ENCODE measurements around the gene ANTXR1. TPM values are rescaled to one million over a fixed set of nuclear protein-coding genes. Genes with fewer than 3 reads are reported as not detected.

The ANTXR1 gene
- total RNA-seq, 4 donors from 2014 or later, result 53.7 to 69.0 (median 59.3) TPM

GRCh38 chr2:69017835-69018234 is 4.9 kb downstream of the ANTXR1 start:
- DNase-seq (ENCODE audit: low spot score in 2 of 2), result no peak
- 66 to 79% methylated on average over 3 of the region's 3 CpGs for WGBS, 2 donors
- TF ChIP-seq CTCF (IDR thresholded peaks at IDR 0.05) (no peak), POLR2A (IDR thresholded peaks at IDR 0.05) (no peak)
- no peaks in the 10 kb centered on the region for H3K36me3 ChIP-seq
- H3K9me3 ChIP-seq, result no peaks in the 10 kb centered on the region
- H3K4me1 ChIP-seq, result peaks cover 0 to 76% (median 18%) of the 10 kb centered on the region in 4 donors
- H3K27me3 ChIP-seq, result no peaks in the 10 kb centered on the region
- H3K27ac ChIP-seq, result no peak overlapping the region
- H3K4me3 ChIP-seq, result no peak overlapping the region

GRCh38 chr2:69018678-69019095 is 5.7 kb downstream of the ANTXR1 start:
- Histone ChIP-seq H3K4me3 (no peak overlapping the region), H3K9me3 (no peaks in the 10 kb centered on the region), H3K4me1 (peaks cover 0 to 76% (median 18%) of the 10 kb centered on the region in 4 donors), H3K27me3 (no peaks in the 10 kb centered on the region), H3K27ac (no peak overlapping the region), H3K36me3 (no peaks in the 10 kb centered on the region)
- TF ChIP-seq EP300 (IDR thresholded peaks at IDR 0.05) (no peak), POLR2A (IDR thresholded peaks at IDR 0.05) (no peak), CTCF (IDR thresholded peaks at IDR 0.05) (no peak)
- DNase-seq (ENCODE audit: low spot score in 2 of 2), result no peak
- WGBS, 2 donors, result 73 to 74% methylated on average over 4 of the region's 4 CpGs

DNA sequence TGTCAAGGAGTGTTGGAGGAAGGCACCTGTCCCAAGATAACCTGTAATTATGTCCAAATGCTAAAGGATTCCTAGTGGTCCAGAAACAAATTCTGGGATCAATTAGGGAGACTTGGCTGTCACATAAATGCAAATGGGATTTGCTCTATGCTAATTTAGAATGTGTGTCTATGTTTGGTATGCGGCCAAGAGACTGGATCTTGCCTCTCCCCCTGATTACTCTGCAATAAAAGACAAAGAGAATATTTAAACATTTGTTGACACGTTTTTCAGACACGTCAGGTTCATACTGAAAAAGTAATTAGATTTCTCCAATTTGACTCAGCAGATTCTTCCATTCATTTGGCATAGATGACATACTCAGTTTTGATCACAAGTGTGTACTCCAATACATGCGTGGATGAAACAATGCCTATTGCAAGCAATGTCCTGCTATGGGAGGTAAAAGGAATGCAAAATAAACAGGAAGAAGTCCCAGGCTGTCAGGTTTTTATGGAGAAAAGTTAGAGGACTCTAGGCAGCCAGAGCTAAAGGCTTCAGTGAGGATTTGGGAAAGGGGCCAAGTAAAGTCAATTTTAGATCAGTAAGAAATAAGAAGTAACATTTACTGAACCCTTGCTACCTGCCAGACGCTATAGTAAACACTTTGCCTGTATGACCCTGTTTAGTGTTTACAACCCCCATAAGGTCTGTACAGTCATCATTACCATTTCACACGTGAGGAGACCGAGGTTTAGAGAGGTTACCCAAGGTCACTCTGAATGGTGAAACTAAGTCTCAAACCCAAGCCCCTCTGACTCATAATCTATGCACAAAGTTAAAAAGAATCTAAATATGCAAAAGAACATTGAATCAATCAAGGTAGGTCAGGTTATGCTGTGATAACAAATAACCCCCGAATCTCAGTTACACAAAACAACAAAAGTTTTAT is 7.8 kb downstream of the ANTXR1 start:
- TF ChIP-seq POLR2A (IDR thresholded peaks at IDR 0.05) (no peak), EP300 (IDR thresholded peaks at IDR 0.05) (no peak), CTCF (IDR thresholded peaks at IDR 0.05) (no peak)
- Histone ChIP-seq H3K27ac (no peak overlapping the region), H3K9me3 (no peaks in the 10 kb centered on the region), H3K4me3 (no peak overlapping the region), H3K4me1 (peaks cover 0 to 62% (median 8%) of the 10 kb centered on the region in 4 donors), H3K27me3 (no peaks in the 10 kb centered on the region), H3K36me3 (no peaks in the 10 kb centered on the region)
- 50 to 54% methylated on average over 8 of the region's 8 CpGs for WGBS, 2 donors
- DNase-seq (ENCODE audit: low spot score in 2 of 2), result no peak

DNA sequence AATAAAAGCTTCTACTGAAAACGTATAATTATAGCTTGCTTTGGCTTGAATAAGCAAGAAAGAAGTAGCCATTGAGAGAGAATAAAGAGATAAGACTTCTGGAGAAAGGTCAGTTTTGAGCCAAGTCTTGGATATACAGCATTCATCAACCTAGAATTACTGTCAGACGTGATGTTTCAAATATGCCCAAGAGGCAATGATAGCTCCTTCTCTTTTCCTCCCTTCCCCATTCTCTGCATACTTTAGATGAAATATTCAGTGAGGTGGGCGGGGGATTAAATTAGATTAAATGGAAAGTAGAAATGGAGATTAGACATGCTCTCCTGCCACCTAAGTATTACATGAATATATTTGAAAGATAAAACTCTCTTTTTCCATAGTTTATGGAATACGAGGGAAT is 8.7 kb downstream of the ANTXR1 start:
- Histone ChIP-seq H3K4me3 (no peak overlapping the region), H3K27ac (no peak overlapping the region), H3K36me3 (no peaks in the 10 kb centered on the region), H3K27me3 (no peaks in the 10 kb centered on the region), H3K9me3 (no peaks in the 10 kb centered on the region), H3K4me1 (peaks cover 0 to 53% (median 8%) of the 10 kb centered on the region in 4 donors)
- no peak for DNase-seq (ENCODE audit: low spot score in 2 of 2)
- no peak for TF ChIP-seq POLR2A (IDR thresholded peaks at IDR 0.05)
- no peak for TF ChIP-seq CTCF (IDR thresholded peaks at IDR 0.05)
- TF ChIP-seq EP300 (IDR thresholded peaks at IDR 0.05), result no peak
- 74 to 80% methylated on average over 4 of the region's 4 CpGs for WGBS, 2 donors

DNA sequence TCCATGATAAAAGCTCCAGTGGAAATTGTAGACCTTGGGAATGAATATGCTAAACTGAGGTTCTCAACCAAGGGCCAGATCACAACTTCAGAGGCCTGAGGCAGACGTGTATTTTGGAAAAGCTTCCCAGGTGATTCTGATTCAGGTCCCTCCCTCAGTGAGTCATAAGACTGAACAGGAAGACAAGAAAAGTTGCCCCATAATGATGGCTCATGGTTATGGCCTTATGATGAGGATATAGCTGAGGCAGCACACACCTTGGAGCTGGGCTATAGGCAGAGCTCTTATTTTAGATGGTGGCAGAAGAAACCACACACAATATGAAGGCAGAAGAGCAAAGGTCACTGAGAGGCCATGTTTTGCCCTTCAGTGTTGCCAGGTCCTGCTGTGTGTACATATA is 9.6 kb downstream of the ANTXR1 start:
- Histone ChIP-seq H3K9me3 (peaks cover 0 to 4% (median 0%) of the 10 kb centered on the region in 4 donors), H3K4me3 (no peak overlapping the region), H3K36me3 (no peaks in the 10 kb centered on the region), H3K4me1 (peaks cover 0 to 45% (median 6%) of the 10 kb centered on the region in 4 donors), H3K27me3 (no peaks in the 10 kb centered on the region), H3K27ac (no peak overlapping the region)
- 81 to 83% methylated on average over 1 of the region's 1 CpG for WGBS, 2 donors
- TF ChIP-seq EP300 (IDR thresholded peaks at IDR 0.05) (no peak), CTCF (IDR thresholded peaks at IDR 0.05) (no peak), POLR2A (IDR thresholded peaks at IDR 0.05) (no peak)
- no peak for DNase-seq (ENCODE audit: low spot score in 2 of 2)
